NCI-H2171 (cell line): Measurements from ENCODE around the gene GNA12.

Experiments used
- DNase-seq: peaks from one replicate; lab custom pipeline; 2025; lab: John Stamatoyannopoulos, UW

The GNA12 gene

GRCh38 chr7:2802101-2802500, 42.0 kb downstream of the GNA12 start:
- DNase-seq, result no peak

GRCh38 chr7:2800931-2801688, 43.0 kb downstream of the GNA12 start:
- DNase-seq, result no peak

GRCh38 chr7:2800220-2800930, 43.7 kb downstream of the GNA12 start:
- no peak for DNase-seq

- no peak for DNase-seq
These were observed 44.9 kb downstream of the GNA12 start for GRCh38 chr7:2799253-2799652.

- DNase-seq, result no peak
These were observed 45.4 kb downstream of the GNA12 start for GRCh38 chr7:2798669-2799068.

GRCh38 chr7:2796358-2797352, 47.5 kb downstream of the GNA12 start:
- DNase-seq, result no peak

GRCh38 chr7:2795906-2796305, 48.2 kb downstream of the GNA12 start:
- DNase-seq, result no peak

- DNase-seq, result no peak
These were observed 49.1 kb downstream of the GNA12 start for GRCh38 chr7:2794836-2795636.

- no peak for DNase-seq
These were observed 51.1 kb downstream of the GNA12 start for GRCh38 chr7:2792856-2793487.

GRCh38 chr7:2792235-2792634, 51.9 kb downstream of the GNA12 start:
- DNase-seq, result no peak

- no peak for DNase-seq
These were observed 52.7 kb downstream of the GNA12 start for GRCh38 chr7:2791390-2791789.

GRCh38 chr7:2787251-2787951, 56.7 kb downstream of the GNA12 start:
- no peak for DNase-seq

- no peak for DNase-seq
These were observed 57.4 kb downstream of the GNA12 start for GRCh38 chr7:2786607-2787116.

- DNase-seq, result no peak
These were observed 59.0 kb downstream of the GNA12 start for GRCh38 chr7:2785071-2785500.

GRCh38 chr7:2782565-2782964, 61.5 kb downstream of the GNA12 start:
- DNase-seq, result no peak

- no peak for DNase-seq
These were observed 62.0 kb downstream of the GNA12 start for GRCh38 chr7:2782121-2782520.

- no peak for DNase-seq
These were observed 62.5 kb downstream of the GNA12 start for GRCh38 chr7:2781636-2782035.

- DNase-seq, result no peak
These were observed 65.1 kb downstream of the GNA12 start for GRCh38 chr7:2779051-2779450.

- no peak for DNase-seq
These were observed 66.1 kb downstream of the GNA12 start for GRCh38 chr7:2777898-2778535.

- DNase-seq, result no peak
These were observed 67.7 kb downstream of the GNA12 start for GRCh38 chr7:2776401-2776800.
